Measurements from ENCODE around the gene FIGNL2.

GRCh38 chr12:51848326-51848727, at the start of gene FIGNL2:
- no peak for TF ChIP-seq CTCF (conservative IDR thresholded peaks at IDR 0.05; ENCODE audit: low read depth in 2 of 2)
- TF ChIP-seq POLR2AphosphoS5 (IDR thresholded peaks at IDR 0.05; ENCODE audit: low read depth): no peak
- no peak for TF ChIP-seq ZNF114 (CRISPR knock-in tag; IDR thresholded peaks at IDR 0.05)
- TF ChIP-seq EZH2 (IDR thresholded peaks at IDR 0.05; ENCODE audit: low read depth, unreplicated experiment): no peak
- no peak for TF ChIP-seq REST (IDR thresholded peaks at IDR 0.05; ENCODE audit: unreplicated experiment)
- TF ChIP-seq ZNF331 (CRISPR knock-in tag; IDR thresholded peaks at IDR 0.05; ENCODE audit: low read depth): no peak
- no peak for TF ChIP-seq JUNB (IDR thresholded peaks at IDR 0.05; ENCODE audit: unreplicated experiment)
- no peak for TF ChIP-seq STAT1 (IDR thresholded peaks at IDR 0.05; ENCODE audit: unreplicated experiment)
- no peak for TF ChIP-seq EZH2phosphoT487 (IDR thresholded peaks at IDR 0.05; ENCODE audit: unreplicated experiment)
- no peak for TF ChIP-seq ETS1 (IDR thresholded peaks at IDR 0.05)
- TF ChIP-seq NANOG (IDR thresholded peaks at IDR 0.05; ENCODE audit: borderline replicate concordance): no peak
- no peak for TF ChIP-seq CREB1 (CRISPR knock-in tag; IDR thresholded peaks at IDR 0.05; ENCODE audit: low read depth)
